HG02884 (cell line): ENCODE data around the gene FADS1.

Experiments used
- ATAC-seq: cut with Tn5 transposase; IDR thresholded peaks from one replicate; pipeline ENCODE4 v1.9.1; 2021; ENCODE audit warnings: mild to moderate bottlenecking, moderate library complexity; ENCODE audit not compliant: unreplicated experiment

The FADS1 gene

GRCh38 chr11:61778357-61778886 is 38.4 kb downstream of the FADS1 start:
- no peak for ATAC-seq

- ATAC-seq = no peak
These were observed 39.3 kb downstream of the FADS1 start for GRCh38 chr11:61777234-61778090.

- no peak for ATAC-seq
These were observed 40.2 kb downstream of the FADS1 start for GRCh38 chr11:61776561-61777075.

- ATAC-seq = no peak
These were observed 40.9 kb downstream of the FADS1 start for GRCh38 chr11:61775606-61776554.

- ATAC-seq = no peak
These were observed 41.7 kb downstream of the FADS1 start for GRCh38 chr11:61775106-61775505.

GRCh38 chr11:61774411-61774810 is 42.4 kb downstream of the FADS1 start:
- no peak for ATAC-seq

GRCh38 chr11:61773809-61774208 is 43.0 kb downstream of the FADS1 start:
- ATAC-seq = no peak

GRCh38 chr11:61773356-61773755 is 43.4 kb downstream of the FADS1 start:
- ATAC-seq = no peak

- ATAC-seq = no peak
These were observed 44.8 kb downstream of the FADS1 start for GRCh38 chr11:61771985-61772455.

GRCh38 chr11:61771195-61771894 is 45.5 kb downstream of the FADS1 start:
- ATAC-seq = no peak

GRCh38 chr11:61769946-61770683 is 46.7 kb downstream of the FADS1 start:
- ATAC-seq = no peak

- ATAC-seq = no peak
These were observed 47.5 kb downstream of the FADS1 start for GRCh38 chr11:61769169-61769920.

GRCh38 chr11:61768376-61769076 is 48.3 kb downstream of the FADS1 start:
- no peak for ATAC-seq

GRCh38 chr11:61766353-61766841 is 50.4 kb downstream of the FADS1 start:
- no peak for ATAC-seq

GRCh38 chr11:61765550-61766253 is 51.1 kb downstream of the FADS1 start:
- ATAC-seq = no peak

- ATAC-seq = no peak
These were observed 52.1 kb downstream of the FADS1 start for GRCh38 chr11:61764606-61765260.

GRCh38 chr11:61763930-61764605 is 52.7 kb downstream of the FADS1 start:
- no peak for ATAC-seq
